ENCODE measurements around the gene RBM38.

DNA sequence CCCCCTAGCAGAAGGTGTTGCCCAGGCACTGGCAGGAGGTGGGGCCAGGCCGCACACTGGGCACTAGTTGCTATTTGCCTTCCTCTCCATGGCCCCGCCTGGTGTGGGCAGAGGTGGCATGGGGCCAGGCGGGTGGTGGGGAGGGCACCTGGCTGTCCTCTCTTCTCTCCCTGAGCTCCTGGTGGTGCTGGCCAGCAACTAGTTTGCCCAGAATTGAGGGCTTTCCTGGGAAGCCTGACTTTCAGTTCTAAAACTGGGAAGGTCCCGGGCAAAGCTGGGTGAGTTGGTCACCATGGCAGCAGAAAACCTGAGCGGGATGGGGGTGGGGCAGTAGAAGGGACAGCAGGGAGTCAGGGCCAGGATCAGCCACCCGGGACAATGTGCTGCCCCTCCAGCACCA, 48.2 kb downstream of the RBM38 start:
- TF ChIP-seq, protein P1, sequence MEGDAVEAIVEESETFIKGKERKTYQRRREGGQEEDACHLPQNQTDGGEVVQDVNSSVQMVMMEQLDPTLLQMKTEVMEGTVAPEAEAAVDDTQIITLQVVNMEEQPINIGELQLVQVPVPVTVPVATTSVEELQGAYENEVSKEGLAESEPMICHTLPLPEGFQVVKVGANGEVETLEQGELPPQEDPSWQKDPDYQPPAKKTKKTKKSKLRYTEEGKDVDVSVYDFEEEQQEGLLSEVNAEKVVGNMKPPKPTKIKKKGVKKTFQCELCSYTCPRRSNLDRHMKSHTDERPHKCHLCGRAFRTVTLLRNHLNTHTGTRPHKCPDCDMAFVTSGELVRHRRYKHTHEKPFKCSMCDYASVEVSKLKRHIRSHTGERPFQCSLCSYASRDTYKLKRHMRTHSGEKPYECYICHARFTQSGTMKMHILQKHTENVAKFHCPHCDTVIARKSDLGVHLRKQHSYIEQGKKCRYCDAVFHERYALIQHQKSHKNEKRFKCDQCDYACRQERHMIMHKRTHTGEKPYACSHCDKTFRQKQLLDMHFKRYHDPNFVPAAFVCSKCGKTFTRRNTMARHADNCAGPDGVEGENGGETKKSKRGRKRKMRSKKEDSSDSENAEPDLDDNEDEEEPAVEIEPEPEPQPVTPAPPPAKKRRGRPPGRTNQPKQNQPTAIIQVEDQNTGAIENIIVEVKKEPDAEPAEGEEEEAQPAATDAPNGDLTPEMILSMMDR (IDR thresholded peaks at IDR 0.05) = no peak
- TF ChIP-seq TCF7L2 (IDR thresholded peaks at IDR 0.05; ENCODE audit: low read depth, low read length) = no peak
- TF ChIP-seq SIN3A (IDR thresholded peaks at IDR 0.05; ENCODE audit: borderline replicate concordance, insufficient read depth, low read depth, low read length) = no peak
- no peak for TF ChIP-seq POLR2AphosphoS5 (IDR thresholded peaks at IDR 0.05; ENCODE audit: low read depth, low read length)
- TF ChIP-seq, protein P2, sequence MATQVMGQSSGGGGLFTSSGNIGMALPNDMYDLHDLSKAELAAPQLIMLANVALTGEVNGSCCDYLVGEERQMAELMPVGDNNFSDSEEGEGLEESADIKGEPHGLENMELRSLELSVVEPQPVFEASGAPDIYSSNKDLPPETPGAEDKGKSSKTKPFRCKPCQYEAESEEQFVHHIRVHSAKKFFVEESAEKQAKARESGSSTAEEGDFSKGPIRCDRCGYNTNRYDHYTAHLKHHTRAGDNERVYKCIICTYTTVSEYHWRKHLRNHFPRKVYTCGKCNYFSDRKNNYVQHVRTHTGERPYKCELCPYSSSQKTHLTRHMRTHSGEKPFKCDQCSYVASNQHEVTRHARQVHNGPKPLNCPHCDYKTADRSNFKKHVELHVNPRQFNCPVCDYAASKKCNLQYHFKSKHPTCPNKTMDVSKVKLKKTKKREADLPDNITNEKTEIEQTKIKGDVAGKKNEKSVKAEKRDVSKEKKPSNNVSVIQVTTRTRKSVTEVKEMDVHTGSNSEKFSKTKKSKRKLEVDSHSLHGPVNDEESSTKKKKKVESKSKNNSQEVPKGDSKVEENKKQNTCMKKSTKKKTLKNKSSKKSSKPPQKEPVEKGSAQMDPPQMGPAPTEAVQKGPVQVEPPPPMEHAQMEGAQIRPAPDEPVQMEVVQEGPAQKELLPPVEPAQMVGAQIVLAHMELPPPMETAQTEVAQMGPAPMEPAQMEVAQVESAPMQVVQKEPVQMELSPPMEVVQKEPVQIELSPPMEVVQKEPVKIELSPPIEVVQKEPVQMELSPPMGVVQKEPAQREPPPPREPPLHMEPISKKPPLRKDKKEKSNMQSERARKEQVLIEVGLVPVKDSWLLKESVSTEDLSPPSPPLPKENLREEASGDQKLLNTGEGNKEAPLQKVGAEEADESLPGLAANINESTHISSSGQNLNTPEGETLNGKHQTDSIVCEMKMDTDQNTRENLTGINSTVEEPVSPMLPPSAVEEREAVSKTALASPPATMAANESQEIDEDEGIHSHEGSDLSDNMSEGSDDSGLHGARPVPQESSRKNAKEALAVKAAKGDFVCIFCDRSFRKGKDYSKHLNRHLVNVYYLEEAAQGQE (IDR thresholded peaks at IDR 0.05; ENCODE audit: insufficient read depth in 1 of 2, low read depth in 2 of 2, low read length in 1 of 2) = no peak

All from Panc1 (cell line).